Stimulated activated CD8-positive, alpha-beta memory T cell treated with anti-CD3 and anti-CD28 coated beads, Interleukin-7, amount 100 ng/mL, for 1 hour (primary cell): ENCODE measurements around the gene SRRM3.
"Not testable (repeated sequence)": the region's sequence is repeated elsewhere in the genome, so short reads cannot be mapped to it uniquely, and the experiment has no call there.

ENCODE experiments used
- DNase-seq, 2 donors: peaks; one replicate each; pipeline ENCODE4 v3.0.0-alpha.2; 2020; ENCODE audit warnings: low read depth in 2 of 2

The SRRM3 gene

DNA sequence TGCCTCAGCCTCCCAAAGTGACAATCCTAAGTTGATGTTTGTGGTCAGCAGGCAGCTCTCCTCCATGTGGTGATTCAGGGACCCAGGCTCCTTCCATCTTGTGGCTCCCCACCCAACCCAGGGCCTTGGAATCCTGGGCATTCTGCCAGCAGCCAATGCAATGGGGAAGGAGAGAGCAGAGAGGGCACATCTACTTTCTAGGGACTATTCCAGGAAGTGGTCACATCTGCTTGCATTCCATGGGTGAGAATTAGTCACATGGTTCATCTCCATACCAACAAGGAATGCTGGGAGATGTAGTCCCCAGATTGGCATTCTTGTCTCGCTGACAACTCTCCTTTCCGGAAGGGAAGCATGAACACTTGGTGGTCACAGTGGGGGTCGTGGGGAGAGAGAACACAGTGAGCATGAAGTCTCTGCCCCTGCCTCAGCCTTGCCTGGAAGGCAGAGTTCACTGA is 9.9 kb upstream of the SRRM3 start:
- no peak for DNase-seq

- no peak for DNase-seq
These were observed 8.2 kb upstream of the SRRM3 start for GRCh38 chr7:76193466-76193865.

- no peak for DNase-seq
These were observed 7.8 kb upstream of the SRRM3 start for GRCh38 chr7:76193883-76194282.

DNA sequence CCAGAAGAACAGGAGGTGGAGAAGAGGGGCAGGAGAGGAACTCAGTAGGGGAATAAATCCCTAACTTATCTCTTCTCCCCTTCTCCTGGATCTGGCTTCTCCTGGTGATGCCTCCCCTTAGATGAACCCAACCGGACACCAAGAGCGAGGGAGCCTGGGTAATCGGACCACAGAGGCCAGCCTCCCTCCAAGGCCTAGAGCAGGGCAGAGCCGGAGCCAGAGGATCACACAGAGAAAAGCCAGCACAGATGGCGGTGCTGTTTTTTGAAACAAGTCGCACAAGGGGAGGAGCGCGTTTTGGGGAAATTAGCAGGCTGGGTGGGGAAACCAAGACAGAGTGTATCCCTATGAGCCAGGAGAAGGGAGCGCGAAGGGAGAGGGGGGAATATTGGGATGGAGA is 4.9 kb upstream of the SRRM3 start:
- DNase-seq = no peak

DNA sequence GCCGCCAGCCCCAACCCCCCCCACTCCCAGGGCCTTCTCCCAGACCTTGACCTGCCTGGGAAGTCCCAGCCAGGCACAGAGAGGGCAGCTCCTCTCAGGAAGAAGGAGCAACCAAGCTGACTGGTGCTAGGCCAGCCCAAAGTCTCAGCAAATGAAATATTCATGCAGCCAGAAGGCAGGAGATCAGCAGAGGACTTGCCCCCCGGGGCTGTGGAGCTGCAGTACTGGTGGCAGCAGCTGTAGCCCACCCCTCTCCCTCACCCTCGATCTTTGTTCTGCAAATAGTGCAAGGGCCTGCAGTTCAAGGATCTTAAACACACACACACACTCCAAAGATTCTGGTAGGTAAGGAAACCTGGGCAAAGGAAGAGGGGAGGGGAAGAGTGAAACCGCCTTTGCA is 3.5 kb upstream of the SRRM3 start:
- DNase-seq = no peak

DNA sequence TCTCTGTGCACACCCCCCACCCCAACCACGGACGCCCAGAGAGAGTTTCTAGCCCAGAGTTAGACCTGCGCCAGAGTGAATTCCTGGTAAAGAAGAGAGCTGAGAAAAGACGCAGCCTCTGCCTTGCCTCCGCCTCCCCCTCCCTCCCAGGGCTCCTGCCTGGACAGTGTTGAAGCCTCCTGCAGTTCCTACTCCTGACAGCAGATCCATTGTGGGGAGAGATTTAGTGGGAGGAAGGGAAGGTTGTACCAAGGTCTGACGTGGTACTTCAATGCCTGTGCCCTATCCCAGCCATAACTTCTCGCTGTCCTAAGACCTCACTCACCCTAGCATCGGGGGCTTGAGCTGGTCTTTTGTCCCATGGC is 952 bp downstream of the SRRM3 start:
- DNase-seq = no peak

- DNase-seq = no peak
These were observed 2.5 kb downstream of the SRRM3 start for GRCh38 chr7:76204147-76204546.

GRCh38 chr7:76206633-76207032 is 4.9 kb downstream of the SRRM3 start:
- no peak for DNase-seq

GRCh38 chr7:76209310-76209709 is 7.6 kb downstream of the SRRM3 start:
- no peak for DNase-seq

DNA sequence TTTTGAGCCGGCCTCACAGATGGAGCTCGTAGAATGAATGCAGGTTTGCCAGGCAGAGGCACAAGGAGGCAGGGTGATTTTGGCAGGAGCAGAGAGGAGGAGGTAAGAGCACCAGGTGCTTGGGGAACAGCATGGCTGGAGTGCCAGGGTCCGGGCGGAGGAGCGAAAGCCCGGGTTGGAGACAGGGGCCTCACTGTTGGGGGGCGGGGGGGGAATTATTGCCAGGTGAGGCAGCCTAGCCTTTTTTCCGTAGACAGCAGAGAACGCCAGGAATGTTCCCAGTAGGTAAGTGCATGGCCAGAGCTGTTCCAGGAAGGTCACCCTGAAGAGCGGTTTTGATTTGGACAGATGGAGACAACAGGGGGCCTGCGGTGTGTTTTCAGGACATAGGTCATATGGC is 9.5 kb downstream of the SRRM3 start:
- no peak for DNase-seq

- DNase-seq = not testable (repeated sequence)
These were observed 13.7 kb downstream of the SRRM3 start for GRCh38 chr7:76215349-76215748.

GRCh38 chr7:76216381-76217082 is 14.8 kb downstream of the SRRM3 start:
- DNase-seq = no peak

DNA sequence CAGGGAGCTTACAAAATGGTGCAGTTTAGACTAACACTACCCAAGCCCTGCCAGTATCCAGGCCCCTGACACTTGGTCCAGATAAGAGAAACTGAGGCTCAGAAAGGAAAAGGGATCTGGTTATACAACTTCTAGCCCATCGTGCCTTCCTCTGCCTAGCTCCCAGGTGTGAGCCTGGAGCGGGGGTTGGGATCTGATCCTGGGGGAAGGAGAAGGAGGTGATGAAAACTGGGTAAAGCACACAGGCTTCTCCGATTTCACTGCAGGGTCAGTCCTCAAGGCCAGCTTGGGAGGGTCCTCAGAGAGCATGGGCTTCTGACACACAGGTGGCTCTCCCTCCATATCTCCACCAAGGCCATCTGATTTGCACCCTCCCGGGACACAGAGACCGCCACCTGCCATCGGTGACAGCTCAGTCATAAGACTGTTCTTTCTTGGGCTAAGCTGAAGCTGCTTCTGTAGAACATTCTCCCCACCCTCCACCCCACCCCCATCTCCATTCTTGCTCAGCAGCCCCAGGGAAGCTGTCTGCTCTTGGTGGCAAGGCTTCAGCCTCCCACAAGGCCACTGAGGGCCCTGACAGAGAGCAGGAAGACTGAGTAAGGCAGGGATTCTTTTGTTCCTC is 16.4 kb downstream of the SRRM3 start:
- no peak for DNase-seq

DNA sequence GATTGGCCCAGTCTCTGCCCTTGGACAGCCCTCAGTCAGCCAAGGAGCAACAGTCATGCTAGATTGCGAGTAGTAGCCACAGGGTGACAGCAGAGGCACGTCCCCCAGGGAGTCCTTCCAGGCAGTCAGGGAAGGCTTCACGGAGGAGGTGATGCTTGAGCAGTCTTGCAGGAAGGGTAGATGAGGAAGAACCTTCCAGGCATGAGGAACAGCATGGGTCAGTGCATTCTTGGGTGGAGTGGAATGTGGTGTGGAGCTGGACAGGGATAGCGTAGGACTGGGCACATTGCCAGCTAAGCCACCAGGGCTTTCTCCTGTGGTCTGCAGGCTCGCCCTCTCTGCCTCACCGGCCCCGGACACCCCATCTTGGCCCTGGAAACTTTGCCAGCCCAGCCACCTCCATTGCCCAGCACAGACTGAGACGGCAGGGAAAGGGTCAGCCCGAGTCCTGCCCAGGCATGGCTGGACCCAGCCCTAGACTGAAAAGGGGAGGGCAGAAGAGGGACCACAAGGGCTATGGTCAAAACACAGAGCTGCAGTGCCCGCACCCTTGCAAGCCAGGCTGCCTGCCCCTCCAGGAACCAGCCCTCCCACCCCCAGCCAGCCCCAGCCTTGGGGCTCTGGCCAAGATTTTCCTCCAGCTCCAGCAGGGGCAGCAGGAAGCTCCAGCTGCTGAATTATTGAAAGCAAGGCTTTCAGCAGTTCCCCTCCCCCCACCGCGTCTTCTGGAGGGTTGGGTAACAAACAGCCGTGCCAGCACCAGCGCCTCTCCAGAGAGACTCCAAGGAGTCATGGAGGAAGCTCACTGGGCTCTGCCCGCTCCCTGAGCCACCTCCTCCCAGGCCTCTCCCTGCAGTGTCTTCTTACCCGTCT is 18.7 kb downstream of the SRRM3 start:
- DNase-seq = no peak

- no peak for DNase-seq
These were observed 20.6 kb downstream of the SRRM3 start for GRCh38 chr7:76222333-76222732.

GRCh38 chr7:76222839-76223238 is 21.1 kb downstream of the SRRM3 start:
- DNase-seq = no peak

- no peak for DNase-seq
These were observed 21.7 kb downstream of the SRRM3 start for GRCh38 chr7:76223286-76223972.

DNA sequence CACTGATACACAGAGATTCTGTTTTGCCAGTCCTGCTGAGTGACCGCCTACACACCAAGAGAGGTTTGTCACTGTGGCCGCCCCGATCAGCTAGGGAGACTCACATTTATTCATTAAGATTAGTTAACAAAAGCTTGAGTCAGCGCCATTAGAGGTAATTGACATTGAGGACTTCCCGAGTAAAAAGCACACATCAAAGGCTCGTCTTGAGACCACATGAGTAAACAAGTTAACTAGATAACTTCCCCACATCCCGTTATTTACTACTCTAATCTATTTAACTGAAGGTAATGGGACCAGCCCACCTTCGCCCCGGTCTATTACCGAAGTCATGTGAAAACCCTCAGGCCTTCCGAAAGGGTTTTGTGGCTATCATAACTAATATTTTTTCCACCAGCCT is 23.0 kb downstream of the SRRM3 start:
- DNase-seq = no peak

DNA sequence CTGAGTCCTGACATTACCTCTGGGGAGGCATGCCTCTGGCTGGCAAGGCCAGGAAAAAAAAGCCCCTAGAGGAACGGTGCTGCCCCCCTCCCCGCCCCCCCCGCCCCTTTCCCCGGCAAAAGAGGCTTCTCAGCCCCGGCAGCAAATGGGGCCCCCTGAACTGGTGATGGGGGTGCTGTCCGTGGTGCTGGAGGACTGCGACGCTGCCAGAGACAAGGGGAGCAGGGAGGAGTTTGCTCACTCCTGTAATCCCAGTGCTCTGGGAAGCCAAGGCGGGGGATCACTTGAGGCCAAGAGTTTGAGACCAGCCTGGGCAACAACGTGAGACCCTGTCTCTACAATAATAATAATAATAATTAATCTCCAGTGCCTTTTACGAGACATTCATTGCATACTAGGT is 23.7 kb downstream of the SRRM3 start:
- DNase-seq = no peak

- DNase-seq = no peak
These were observed 24.3 kb downstream of the SRRM3 start for GRCh38 chr7:76225951-76226350.

GRCh38 chr7:76226878-76227423 is 25.3 kb downstream of the SRRM3 start:
- DNase-seq = not testable (repeated sequence)

DNA sequence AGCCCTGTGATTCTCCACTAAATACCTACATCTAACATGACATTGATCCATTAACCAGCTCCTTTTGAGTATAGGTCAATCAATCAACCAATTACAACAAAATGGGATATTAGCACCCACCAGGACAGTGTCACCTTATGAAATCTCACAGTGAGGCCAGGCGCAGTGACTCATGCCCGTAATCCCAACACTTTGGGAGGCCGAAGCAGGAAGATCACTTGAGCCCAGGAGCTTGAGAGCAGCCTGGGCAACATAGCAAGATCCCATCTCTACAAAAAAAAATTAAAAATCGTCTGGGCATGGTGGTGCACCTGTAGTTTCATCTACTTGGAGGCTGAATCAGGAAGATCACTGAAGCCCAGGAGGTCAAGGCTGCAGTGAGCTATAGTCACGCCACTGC is 28.5 kb downstream of the SRRM3 start:
- no peak for DNase-seq
